Tibial nerve (tissue), 4 donors: ENCODE results near the gene GBP2. TPM values are rescaled to one million over a fixed set of nuclear protein-coding genes. Genes with fewer than 3 reads are reported as not detected.

ENCODE experiments used
- DNase-seq, 2 donors: peaks; one replicate each; pipeline ENCODE4 v3.0.0-alpha.2; 2019; ENCODE audit warnings: low spot score in 2 of 2
- H3K27ac ChIP-seq, 4 donors: fragments of 200-600 bp; sonication (generic) in 3 of 4; one replicate each; pipeline ENCODE4 v1.5.1; 2017 to 2019; ENCODE audit warnings: mild to moderate bottlenecking in 1 of 4
- H3K27me3 ChIP-seq, 2 donors: fragments of 200-600 bp; sonication (generic) in 1 of 2; one replicate each; pipeline versions ENCODE4 v1.5.1 to v1.6.0; 2017 to 2019
- H3K36me3 ChIP-seq, 3 donors: fragments of 200-600 bp; sonication (generic); one replicate each; pipeline ENCODE4 v1.5.1; 2018 to 2019
- H3K4me1 ChIP-seq, 4 donors: fragments of 200-600 bp; sonication (generic) in 3 of 4; one replicate each; pipeline ENCODE4 v1.5.1; 2017 to 2019
- H3K4me3 ChIP-seq, 4 donors: fragments of 200-600 bp; sonication (generic) in 3 of 4; one replicate each; pipeline ENCODE4 v1.5.1; 2017 to 2019; ENCODE audit warnings: mild to moderate bottlenecking in 1 of 4, moderate library complexity in 1 of 4
- H3K9me3 ChIP-seq, 4 donors: fragments of 200-600 bp; sonication (generic) in 3 of 4; one replicate each; pipeline ENCODE4 v1.5.1; 2017 to 2019
- EP300 ChIP-seq, 2 donors: sonication (generic); formaldehyde crosslinking; IDR thresholded peaks; one replicate each; pipeline ENCODE4 v1.6.1; 2017; ENCODE audit warnings: antibody characterized with exemption in 2 of 2, mild to moderate bottlenecking in 1 of 2
- POLR2A ChIP-seq, 2 donors: fragments of 450-650 bp; IDR thresholded peaks; one replicate each; pipeline ENCODE4 v1.6.1; 2017; ENCODE audit warnings: antibody characterized with exemption in 2 of 2, mild to moderate bottlenecking in 2 of 2, moderate library complexity in 2 of 2
- WGBS, 2 donors: methylation state at CpG; one replicate each; pipeline ENCODE4 v1.1.5; 2018; 5-methylcytosine and 5-hydroxymethylcytosine counted together
- total RNA-seq, 4 donors: library from RNA; depleted of rRNA; stranded (reverse); fragments of >200 nt; gene quantifications; one replicate each; pipeline ENCODE4 v1.1.0, GENCODE V29; 2016
- TF ChIP-seq, protein P1 (sequence below), 5 experiments: fragments of 200-600 bp in 3 of 5; fragments of 450-650 bp in 2 of 5; sonication (generic) in 3 of 5; IDR thresholded peaks; one replicate each; pipeline ENCODE4 v1.5.1; 2016 to 2019; ENCODE audit warnings: antibody characterized with exemption in 5 of 5, mild to moderate bottlenecking in 3 of 5, moderate library complexity in 2 of 5

GBP2 gene, protein sequence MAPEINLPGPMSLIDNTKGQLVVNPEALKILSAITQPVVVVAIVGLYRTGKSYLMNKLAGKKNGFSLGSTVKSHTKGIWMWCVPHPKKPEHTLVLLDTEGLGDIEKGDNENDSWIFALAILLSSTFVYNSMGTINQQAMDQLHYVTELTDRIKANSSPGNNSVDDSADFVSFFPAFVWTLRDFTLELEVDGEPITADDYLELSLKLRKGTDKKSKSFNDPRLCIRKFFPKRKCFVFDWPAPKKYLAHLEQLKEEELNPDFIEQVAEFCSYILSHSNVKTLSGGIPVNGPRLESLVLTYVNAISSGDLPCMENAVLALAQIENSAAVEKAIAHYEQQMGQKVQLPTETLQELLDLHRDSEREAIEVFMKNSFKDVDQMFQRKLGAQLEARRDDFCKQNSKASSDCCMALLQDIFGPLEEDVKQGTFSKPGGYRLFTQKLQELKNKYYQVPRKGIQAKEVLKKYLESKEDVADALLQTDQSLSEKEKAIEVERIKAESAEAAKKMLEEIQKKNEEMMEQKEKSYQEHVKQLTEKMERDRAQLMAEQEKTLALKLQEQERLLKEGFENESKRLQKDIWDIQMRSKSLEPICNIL
- total RNA-seq = 10 to 100 TPM; 46.7 to 71.0 (median 55.5) TPM

DNA sequence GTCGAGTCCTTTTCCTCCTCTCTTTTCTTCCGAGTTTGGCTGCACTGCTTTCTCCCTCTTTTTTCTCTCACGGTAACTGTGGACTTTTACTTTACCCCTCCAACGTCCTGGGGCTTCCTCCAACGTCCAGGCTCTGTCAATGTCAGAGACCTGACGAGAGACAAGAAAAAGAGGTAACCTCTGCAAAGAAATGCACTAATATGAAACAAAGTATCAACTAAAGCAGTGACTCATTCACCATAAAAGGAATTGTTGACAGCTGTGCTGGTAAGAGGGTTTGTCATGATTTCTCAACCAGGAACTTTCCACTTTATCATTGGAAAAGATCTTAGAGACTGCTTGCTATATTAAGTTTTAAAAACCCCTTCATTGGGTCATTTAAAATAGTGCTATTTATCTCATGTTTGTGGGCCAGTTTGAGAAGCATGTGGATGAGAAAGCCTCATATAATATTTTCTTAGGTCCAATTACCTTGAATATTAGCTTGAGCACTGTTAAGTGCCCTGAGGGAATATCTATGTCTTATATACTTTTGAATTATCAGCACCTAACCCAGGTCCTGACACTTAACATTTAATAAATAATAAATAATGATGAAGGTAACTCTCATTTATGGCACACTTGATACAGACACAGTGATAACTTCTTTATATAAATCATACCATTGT lies at the start of gene GBP2:
Gene GBP2 (minus strand): TSS at position 202 of the 668 bp plus-strand sequence. CDS start 4,148 bp downstream, outside the sequence.
- Histone ChIP-seq H3K27me3 (no peaks in the 10 kb centered on the region), H3K4me1 (peaks cover 0 to 63% (median 21%) of the 10 kb centered on the region in 4 donors), H3K36me3 (peaks cover 0 to 7% (median 0%) of the 10 kb centered on the region in 3 donors), H3K4me3 (peak within 1 kb of the TSS; percentile 40 to 63 (median 58)), H3K9me3 (no peaks in the 10 kb centered on the region), H3K27ac (peak within 1 kb of the TSS; percentile 85 to 95 (median 90))
- 1 to 6% methylated on average over 6 of the region's 6 CpGs for WGBS, 2 donors
- TF ChIP-seq EP300 (IDR thresholded peaks at IDR 0.05) = peak; percentile 75 to 95
- TF ChIP-seq, protein P1, sequence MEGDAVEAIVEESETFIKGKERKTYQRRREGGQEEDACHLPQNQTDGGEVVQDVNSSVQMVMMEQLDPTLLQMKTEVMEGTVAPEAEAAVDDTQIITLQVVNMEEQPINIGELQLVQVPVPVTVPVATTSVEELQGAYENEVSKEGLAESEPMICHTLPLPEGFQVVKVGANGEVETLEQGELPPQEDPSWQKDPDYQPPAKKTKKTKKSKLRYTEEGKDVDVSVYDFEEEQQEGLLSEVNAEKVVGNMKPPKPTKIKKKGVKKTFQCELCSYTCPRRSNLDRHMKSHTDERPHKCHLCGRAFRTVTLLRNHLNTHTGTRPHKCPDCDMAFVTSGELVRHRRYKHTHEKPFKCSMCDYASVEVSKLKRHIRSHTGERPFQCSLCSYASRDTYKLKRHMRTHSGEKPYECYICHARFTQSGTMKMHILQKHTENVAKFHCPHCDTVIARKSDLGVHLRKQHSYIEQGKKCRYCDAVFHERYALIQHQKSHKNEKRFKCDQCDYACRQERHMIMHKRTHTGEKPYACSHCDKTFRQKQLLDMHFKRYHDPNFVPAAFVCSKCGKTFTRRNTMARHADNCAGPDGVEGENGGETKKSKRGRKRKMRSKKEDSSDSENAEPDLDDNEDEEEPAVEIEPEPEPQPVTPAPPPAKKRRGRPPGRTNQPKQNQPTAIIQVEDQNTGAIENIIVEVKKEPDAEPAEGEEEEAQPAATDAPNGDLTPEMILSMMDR (IDR thresholded peaks at IDR 0.05) = no peak
- TF ChIP-seq POLR2A (IDR thresholded peaks at IDR 0.05) = peak; percentile 78
- DNase-seq = no peak

DNA sequence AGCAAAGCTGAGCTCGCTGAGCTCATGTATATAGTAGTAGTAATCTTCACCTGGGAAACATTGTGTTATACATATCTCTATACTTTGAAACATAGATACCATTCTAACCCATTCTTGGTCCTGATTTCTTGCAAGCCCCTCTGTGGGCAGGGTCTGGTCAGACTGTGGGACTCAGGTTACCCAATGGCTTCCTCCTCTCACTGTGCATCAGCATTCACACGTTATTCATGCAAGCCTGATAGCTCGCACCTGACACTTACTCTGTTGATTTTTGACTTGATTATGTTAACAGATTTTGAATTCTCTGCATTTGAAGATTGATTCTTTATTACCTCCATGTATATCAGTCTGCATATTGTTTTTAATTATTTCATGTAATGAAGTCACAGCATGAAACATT lies 48.6 kb upstream of the GBP2 start:
- H3K27me3 ChIP-seq = no peaks in the 10 kb centered on the region
- TF ChIP-seq EP300 (IDR thresholded peaks at IDR 0.05) = no peak
- TF ChIP-seq, protein P1 (IDR thresholded peaks at IDR 0.05) = no peak
- 88 to 94% methylated on average over 3 of the region's 3 CpGs for WGBS, 2 donors
- H3K4me1 ChIP-seq = no peaks in the 10 kb centered on the region
- DNase-seq = no peak
- no peak overlapping the region for H3K4me3 ChIP-seq
- no peaks in the 10 kb centered on the region for H3K36me3 ChIP-seq
- no peaks in the 10 kb centered on the region for H3K9me3 ChIP-seq
- no peak overlapping the region for H3K27ac ChIP-seq

DNA sequence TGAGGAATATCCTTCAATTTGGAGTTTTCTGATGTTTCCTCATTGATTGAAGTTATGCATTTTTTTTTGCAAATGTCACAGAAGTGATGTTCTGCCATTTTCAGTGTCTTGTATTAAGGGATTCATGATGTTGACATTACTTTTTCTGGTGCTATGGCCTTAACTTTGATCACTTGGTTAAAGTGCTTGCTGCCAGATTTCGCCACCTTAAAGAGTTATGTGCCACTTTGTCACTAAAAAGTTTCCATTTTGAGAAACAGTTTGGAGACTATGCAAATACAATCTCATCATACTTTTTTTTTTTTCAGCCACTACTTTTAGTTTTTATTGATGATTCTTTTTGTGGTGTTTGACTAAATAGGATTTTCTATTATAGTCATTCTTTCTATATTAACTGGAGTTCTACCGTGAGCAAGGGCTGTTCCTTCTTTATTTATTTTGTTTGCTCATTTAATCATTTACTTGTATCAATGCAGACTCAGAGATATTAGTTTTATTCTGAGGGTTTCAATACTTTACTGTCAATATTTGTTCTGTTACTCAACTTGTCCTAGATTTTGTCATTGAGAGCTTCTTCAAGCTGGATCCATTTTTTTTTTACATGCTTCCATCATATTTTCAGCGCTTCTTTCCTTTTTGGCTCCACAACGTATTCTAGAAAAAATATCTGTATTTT lies 46.7 kb upstream of the GBP2 start:
- TF ChIP-seq, protein P1 (IDR thresholded peaks at IDR 0.05) = no peak
- no peak for TF ChIP-seq POLR2A (IDR thresholded peaks at IDR 0.05)
- TF ChIP-seq EP300 (IDR thresholded peaks at IDR 0.05) = no peak
- 95 to 97% methylated on average over 4 of the region's 4 CpGs for WGBS, 2 donors
- H3K4me3 ChIP-seq = no peak overlapping the region
- H3K4me1 ChIP-seq = no peaks in the 10 kb centered on the region
- H3K27me3 ChIP-seq = no peaks in the 10 kb centered on the region
- H3K27ac ChIP-seq = no peak overlapping the region
- DNase-seq = no peak
- H3K9me3 ChIP-seq = no peaks in the 10 kb centered on the region
- H3K36me3 ChIP-seq = no peaks in the 10 kb centered on the region

DNA sequence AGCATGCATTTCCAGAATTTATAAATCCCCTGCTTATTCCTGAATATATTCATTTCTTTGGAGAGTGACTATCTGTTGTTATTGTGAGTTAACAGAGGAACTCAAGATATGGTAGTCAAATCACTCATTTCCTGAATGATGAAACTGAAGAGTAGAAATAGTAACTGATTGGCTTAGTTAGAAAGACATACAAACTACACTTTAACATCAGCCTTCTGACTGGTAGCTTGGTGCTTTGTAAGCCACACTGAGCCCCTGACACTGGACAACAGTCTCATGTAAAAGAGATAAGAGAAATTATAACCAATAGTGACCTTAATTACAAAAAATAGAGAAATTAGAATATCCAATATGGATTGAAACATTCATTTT lies 45.1 kb upstream of the GBP2 start:
- Histone ChIP-seq H3K9me3 (no peaks in the 10 kb centered on the region), H3K4me3 (no peak overlapping the region), H3K27ac (no peak overlapping the region), H3K4me1 (no peaks in the 10 kb centered on the region), H3K36me3 (no peaks in the 10 kb centered on the region), H3K27me3 (no peaks in the 10 kb centered on the region)
- DNase-seq = no peak
- TF ChIP-seq, protein P1 (IDR thresholded peaks at IDR 0.05) = no peak
- TF ChIP-seq POLR2A (IDR thresholded peaks at IDR 0.05) (no peak), EP300 (IDR thresholded peaks at IDR 0.05) (no peak)
